NCI-H2029 (cell line): ENCODE data around the gene C4orf46.
A peak's percentile ranks its signal among the peaks of the same experiment; 100 is the strongest.

Experiments
- DNase-seq: peaks from one replicate; lab custom pipeline; 2025; lab: John Stamatoyannopoulos, UW

C4orf46 gene

DNA sequence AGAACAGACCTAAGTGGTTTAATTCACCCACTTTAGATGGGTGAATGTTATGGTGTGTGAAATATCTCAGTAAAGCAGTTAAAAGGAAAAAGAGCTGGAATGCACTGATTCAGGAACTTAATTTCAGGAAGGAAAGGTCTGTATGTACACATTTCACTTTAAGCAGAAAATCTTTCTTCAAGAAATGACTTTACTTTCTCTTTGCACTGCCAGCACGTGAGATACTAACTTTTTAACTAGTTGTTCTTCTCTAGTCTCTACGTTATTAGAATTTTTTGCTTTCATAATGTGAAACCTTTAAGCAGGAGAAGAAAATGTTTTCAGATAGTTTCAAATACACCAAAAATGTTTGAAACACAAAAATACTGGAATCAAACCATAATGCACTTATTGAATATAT, 18.8 kb downstream of the C4orf46 start:
- DNase-seq: no peak

DNA sequence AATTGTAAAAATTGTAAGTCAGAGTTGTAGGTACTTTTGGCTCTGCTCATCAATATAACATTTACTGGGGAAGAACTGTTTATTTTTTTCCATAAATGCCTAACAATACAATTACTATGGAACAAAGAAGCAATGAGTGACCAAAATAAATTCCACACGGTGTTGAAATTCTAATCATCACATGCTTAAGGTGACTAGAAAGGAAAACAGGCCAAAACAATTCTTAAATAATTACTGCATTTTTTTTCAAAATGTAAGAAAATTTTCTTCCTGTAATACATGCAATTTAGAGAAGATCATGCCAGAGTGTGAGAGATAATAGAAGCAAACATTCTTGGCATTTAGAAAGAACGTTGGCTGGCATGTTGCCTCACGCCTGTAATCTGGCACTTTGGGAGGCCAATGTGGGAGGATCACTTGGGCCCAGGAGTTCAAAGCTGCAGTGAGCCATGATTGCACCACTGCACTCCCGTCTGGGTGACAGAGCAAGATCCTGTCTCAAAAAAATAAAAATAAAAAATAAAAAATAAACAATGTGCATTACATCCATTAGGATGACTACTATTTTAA, 22.5 kb downstream of the C4orf46 start:
- no peak for DNase-seq

DNA sequence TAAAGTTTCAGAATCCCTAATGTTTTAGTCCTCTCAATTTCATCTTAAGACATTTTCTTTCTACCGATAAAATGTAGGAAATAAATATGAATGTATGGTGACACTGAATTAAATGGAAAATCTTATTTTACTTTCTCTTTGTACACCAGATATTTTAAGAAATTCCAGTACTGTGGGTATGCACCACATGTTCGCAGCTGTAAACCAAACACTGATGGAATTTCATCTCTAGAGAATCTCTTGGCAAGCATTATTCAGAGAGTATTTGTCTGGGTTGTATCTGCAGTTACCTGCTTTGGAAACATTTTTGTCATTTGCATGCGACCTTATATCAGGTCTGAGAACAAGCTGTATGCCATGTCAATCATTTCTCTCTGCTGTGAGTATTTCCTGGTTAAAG, 26.9 kb downstream of the C4orf46 start:
- DNase-seq: no peak

DNA sequence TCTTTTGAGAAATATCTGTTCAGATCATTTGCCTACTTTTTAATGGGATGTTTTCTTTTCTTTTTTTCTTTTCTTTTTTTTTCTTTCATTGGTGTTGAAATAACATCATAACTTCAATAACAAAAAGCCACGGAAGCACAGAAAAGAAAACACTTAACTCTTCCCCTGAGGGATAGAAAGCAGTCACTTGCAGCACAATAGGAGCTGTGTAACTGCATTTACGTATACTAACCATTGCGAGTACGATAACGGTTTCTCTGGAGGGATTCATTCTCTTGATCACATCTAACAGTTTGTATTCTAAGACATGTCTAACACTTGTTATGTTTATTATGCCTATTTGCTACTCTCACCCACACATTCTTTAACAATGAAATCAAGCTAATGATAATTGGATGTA, 27.3 kb downstream of the C4orf46 start:
- DNase-seq: no peak

DNA sequence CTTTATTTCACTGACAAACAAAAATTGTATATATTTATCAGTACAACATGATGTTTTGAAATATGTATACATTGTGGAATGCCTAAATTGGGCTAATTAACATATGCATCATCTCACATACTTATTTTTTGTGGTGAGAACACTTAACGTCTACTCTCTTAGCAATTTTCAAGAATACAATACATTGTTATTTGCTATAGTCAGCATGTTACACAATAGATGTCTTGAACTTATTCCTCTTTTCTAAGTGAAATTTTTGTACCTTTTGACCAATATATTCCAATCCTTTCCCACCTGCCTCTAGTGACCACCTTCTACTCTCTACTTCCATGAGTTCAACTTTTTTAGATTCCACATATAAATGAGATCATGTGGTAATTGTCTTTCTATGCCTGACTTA, 35.1 kb downstream of the C4orf46 start:
- no peak for DNase-seq

DNA sequence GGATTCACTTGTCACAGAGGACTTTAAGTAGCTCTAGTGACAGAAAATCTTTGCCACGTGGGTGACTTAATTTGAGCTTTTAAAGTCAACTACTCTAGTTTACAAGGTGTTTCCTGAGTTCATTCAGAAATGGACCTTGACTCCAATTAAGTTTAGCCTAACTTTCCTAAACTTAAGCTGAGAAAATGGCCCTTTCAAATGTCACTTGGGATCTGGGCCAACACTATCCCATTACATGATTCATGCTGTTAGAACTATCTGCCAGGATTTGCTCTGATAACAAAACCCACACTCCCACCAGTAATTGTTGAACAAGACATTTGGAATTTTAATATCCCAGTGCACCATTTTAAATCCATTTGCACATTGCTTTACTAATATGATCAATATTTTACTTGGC, 40.8 kb downstream of the C4orf46 start:
- DNase-seq: no peak

DNA sequence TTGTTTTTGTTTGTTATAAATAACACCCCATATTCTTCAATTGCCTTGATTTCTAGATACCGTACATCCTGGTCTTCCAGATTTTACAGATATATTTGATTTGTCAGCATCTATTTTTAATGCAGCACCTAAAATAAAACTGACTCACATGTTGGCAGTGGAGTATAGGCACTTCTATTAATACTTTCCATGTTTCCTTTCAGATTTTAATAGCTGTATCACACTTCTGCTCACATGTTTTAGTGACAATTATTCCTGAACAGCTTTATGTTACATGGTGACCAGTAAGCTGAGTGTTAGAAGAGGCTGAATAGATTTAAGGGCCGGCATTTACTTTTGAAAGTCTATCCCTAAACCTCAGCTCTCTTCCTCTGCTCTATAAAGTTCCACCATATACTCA, 46.1 kb downstream of the C4orf46 start:
- DNase-seq: no peak

DNA sequence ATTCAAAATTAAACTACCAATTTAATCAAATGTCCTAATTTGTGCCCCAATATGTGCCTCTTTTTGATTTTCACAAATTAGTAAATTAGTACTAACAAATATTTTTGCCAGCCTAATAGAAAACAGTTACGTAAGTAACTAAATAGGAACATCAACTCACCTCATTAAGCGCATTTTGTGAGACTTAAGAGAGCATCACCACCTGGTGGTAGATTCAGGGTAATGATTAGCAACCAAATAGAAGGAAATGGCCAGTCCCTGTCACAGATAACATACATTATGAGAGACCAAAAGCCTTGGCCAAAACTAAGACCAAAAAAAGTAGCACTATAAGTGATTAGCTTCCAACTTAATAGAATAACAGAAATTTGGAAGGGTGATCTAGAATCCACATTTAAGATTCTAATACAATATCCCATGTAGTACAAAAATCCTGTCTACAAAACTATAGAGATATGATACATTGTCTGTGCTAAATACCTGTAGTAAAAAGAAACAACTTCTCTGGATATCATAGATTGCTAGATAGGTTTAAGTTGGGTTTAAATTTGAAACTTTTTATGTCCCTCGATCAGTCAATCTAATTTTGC, 46.7 kb downstream of the C4orf46 start:
- DNase-seq: peak; percentile 24

DNA sequence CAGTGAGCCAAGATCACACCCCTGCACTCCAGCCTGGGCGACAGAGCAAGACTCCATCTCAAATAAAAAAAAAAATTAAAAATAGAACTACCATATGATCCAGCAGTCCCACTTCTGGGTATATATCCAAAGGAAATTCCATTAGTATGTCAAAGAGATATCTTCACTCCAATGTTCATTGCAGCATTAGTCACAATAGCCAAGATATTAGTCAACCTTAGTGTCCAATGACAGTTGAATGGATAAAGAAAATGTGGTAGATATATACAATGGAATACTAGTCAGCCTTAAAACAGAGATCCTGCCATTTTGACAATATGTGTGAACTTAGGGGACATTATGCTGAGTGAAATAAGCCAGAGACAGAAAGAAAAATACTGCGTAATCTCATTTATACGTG, 49.4 kb downstream of the C4orf46 start:
- no peak for DNase-seq

DNA sequence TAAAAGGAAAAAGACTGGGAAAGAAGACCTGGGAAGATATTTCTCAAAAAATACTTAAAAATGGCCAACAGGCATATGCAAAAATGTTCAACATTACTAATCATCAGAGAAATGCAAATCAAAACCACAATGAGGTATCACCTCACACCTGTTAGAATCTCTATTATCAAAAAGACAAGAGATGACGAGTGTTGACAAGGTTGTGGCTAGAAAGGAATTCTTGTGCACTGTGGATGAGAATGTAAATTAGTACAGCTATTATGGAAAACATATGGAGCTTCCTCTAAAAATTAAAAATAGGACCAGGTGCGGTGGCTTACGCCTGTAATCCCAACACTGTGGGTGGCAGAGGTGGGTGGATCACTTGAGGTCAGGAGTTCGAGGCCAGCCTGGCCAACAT, 50.0 kb downstream of the C4orf46 start:
- no peak for DNase-seq

DNA sequence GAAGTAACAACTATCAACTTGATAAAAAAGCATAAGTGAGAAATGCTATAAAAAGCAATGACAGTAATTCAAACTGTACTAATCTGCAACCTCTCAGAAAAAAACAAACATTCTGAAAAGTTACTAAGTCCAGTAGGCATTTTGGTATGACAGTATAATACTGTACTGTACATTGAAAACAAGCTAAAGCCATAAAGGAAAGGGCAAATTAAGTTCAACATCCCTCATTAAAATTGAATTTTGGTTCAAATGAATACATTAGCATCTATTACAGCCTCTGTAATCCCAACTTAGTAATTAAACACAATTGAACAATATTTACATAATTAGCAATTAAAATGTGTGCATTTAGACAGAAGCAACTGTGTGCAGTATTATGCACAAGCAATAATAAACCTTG, 53.7 kb downstream of the C4orf46 start:
- no peak for DNase-seq
